NOMO-1 treated with dmso at 0.1 percent for 144 hours (cell line): ENCODE results near the gene PLAGL2.
"Not testable (repeated sequence)": the region's sequence is repeated elsewhere in the genome, so short reads cannot be mapped to it uniquely, and the experiment has no call there.

ENCODE experiments used
- DNase-seq: peaks from one replicate; lab custom pipeline; 2025; ENCODE audit not compliant: unreplicated experiment; lab: John Stamatoyannopoulos, UW

PLAGL2 gene

DNA sequence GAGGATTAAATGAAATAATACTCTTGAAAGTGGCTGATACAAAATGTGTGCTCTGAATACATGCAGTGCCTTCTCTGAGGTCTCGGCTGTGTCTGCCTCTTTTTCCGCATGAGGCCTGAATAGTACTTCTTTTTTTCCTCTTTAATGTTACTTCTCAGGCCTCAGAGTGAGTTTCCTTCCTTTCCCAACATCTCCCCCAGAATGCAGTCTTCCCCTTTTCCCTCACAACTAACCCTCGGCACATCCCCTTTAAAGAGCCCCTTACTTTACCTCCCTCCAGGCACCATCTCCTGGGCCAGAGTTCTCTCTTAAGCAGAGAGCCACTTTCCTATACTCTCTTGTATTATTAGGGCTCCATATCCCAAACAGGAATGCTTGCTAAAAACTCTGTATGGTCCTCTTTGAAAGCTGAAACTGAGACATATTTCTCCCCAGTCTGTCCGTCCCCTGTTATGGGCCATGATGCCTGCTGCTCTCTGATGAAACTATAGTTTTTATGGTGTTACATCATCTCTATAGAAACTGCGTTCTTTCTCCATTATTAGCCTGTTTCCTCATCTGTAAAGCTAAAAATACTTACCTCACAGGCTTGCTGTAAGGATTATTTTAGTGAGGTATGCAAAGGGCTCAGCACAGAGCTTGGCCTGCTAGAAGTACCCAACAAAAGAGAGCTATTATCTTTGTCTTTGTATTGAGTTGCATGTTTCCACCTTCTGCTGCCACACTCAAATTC lies 2.3 kb downstream of the PLAGL2 start:
- DNase-seq = peak; percentile 60

GRCh38 chr20:32204205-32205109 lies 3.1 kb downstream of the PLAGL2 start:
- no peak for DNase-seq

DNA sequence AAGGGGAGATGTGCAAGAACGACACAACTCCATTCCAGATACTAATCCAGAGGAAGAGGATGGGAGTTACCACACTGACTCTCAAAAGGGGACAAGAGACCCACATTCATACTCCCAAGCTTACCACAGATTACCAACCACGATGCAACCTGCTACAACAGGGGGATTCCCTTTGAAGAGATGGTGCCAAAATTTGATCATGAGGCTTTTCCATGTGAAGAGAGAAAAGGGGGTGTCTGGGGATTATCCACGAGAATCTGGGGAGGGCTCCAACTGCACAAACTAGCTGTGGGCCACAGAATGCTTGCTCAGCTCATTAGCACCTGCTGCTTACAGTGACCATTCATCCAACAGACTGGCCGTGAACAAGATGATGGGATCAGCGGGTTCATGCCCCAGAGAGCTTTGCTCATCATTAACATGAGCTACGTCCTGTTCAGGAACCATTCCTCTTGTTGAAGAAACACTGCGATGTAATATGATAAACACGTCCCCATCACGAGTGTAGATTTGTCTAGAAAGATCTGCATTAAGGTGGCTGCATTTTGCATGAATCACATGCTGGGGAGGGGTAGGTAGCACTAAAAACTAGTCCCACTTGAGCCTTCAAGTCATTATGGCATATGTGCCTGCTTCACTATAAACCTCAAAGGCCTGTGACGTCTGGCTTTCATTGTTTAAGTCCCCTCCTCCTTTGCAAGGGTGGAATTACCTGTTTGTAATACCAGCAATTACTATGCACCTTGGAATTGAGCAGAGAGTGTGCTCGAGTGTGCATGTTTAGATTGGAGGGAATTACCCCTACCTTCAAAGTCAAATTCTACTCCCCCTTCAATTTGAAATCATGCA lies 4.0 kb downstream of the PLAGL2 start:
- no peak for DNase-seq

- DNase-seq = no peak
Observed at GRCh38 chr20:32201977-32202363, 5.6 kb downstream of the PLAGL2 start.

DNA sequence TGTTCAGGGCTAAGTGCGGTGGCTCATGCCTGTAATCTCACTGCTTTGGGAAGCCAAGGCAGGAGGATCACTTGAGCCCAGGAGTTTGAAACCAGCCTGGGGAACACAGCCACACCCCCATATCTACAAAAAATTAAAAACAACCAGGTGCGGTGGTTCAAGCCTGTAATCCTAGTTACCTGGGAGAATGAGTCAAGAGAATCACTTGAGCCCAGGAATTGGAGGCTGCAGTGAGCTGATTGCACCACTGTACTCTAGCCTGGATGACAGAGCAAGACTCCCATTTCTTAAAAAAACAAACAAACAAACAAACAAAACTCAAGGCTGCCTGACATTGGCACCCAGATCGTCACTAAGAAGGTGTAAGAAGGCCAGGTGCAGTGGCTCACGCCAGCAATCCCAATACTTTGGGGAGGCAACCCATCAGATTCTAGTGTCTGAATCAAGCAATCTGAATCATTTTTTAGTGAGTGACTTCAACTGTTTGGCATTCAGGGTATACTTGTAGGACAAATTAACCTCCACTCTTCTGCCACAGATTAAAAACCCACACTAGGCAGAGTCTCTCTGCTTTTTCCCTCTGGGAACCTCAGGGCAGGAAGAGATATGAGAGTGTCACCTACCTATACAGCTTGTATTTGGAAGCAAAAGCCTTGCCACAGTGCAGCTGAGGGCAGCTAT lies 6.1 kb downstream of the PLAGL2 start:
- DNase-seq = no peak

DNA sequence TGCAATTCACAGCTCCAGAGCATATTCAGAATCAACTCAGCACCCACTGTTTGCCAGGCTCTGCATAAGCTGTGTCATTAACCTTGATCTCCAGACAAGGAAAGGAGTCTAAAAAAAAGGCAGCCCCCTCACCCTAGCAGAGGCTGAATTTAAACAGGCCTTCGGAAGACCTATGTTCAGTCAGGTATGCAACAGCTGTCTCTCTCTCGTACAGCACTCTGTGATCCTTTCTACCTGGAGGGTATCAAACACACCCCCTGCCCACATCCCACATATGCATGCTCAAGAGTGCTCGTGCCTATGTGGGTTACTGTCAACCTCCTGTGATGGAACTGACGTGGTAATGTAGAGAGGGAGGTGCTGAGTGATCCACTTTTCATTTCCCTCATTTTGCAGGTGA lies 8.5 kb downstream of the PLAGL2 start:
- no peak for DNase-seq

- DNase-seq = not testable (repeated sequence)
Observed at GRCh38 chr20:32197136-32197535, 10.4 kb downstream of the PLAGL2 start.

DNA sequence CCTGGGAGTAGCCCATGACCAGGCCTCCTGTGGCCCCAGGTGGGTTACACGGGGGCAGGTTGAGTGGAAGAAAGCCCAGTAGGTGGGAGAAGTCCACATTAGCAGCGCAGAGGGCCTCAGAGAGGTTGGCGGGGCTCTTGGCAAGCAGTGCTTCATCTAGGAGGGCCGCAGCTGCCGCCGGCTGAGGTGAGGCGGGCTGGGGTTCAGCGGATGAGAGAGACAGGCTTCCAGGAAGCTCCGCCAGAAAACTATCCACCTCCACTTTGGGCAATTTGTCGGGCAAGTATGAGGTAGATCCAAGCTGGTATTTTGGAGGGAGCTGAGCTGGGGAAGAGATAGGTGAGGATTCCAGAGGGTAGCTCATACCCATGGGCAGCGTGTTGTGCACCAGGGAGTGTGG lies 10.9 kb downstream of the PLAGL2 start:
- not testable (repeated sequence) for DNase-seq

- no peak for DNase-seq
Observed at GRCh38 chr20:32195581-32195980, 12.0 kb downstream of the PLAGL2 start.

- no peak for DNase-seq
Observed at GRCh38 chr20:32193996-32194395, 13.5 kb downstream of the PLAGL2 start.

- DNase-seq = not testable (repeated sequence)
Observed at GRCh38 chr20:32193336-32193735, 14.2 kb downstream of the PLAGL2 start.

DNA sequence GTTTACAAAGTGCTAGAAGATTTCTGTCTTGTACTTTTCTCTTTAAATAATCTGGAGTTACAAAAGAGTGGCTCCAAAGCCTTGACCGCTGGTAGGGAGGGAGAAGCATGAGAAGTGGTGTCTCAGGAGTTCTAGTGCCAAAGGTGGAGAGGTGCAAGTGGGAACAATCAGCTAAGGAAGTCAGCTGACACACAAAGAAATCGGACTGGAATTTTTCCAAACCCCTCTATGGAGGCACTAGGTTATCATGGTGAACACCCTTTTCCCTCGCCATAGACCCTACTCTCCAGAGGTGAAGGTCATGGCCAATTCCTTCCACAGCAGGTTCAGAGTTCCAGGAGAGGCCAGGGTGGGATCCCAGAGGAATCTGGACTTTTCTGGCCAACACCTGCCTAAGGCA lies 14.8 kb downstream of the PLAGL2 start:
- DNase-seq = no peak

- no peak for DNase-seq
Observed at GRCh38 chr20:32191873-32192272, 15.7 kb downstream of the PLAGL2 start.

DNA sequence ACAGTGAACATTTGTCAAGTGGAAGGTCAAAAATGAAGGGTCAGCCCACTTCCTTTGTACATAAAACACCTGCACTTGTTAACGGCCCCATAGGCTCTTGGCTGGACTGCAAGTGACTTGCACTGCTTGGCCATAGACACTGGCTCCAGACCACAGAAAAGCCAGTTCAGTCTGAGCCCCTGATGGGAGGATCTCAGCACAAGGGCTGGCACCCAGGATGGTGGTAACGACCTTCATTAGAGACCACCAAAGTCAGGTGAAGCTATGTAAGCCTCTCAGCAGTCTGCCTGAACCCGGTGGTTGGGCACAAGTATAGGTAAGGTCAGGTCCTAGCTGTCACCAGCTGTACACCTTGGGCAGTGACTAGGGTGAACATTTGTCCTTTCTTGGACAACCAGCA lies 16.1 kb downstream of the PLAGL2 start:
- no peak for DNase-seq

- no peak for DNase-seq
Observed at GRCh38 chr20:32190616-32191415, 16.7 kb downstream of the PLAGL2 start.

DNA sequence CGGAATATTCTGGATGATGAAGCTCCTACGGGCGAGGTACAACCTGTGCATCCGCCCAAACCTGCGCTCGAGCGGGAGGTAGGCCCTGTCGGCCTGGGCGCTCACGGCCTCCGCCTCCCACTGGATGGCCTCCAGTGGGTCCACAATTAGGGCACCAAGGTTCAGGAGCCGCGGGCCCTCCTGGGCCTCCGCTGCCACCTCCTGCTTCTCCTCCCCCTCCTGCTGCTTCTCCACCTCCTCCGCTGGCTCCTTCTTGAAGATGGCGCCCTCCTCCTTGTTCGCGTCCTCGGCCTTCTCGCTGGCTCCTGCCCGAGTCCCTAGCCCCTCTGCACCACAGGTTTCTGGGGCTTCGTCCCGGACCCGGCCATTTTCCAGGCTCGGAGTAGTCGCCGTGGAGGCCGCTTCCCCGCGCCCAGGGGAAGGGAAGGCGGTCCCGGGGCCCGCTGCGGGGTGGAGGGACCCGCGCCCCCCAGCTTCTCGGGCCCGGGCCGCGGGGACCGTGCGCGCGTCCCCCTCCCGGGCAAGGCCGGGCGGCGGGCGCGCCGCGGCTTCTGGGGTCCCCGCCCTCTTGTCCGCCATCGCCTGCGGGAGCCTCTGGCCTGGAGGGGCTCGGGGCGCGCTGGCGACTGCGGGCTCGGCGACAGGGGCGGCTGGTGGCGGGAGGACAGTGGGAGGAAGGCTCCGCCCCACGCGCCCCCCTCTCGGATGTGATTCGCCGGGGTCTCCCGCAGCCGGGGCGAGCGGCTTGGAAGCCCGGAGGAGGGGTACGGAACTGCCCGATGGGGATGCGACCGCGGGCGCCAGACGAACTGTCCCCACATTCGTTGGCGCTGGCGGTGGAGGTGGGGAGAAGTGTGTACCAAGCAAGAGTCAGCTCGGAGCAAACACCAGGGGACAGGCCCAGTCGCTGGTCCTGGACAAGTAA lies 17.6 kb downstream of the PLAGL2 start:
- no peak for DNase-seq

DNA sequence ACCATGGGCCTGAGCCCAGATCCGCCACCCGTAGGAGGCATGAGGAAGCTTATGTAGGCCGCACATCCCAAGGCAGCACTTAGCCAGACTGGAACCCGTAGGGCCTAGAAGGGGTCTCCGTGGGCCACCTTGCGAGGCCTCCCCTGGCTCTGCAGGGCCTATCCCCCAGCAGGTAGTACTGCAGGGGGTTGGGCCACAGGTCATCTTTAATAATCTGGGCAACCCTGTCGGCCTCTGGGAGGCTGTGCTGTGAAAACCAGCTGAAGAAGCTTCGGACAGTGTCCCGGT lies 18.5 kb downstream of the PLAGL2 start:
- DNase-seq = no peak

GRCh38 chr20:32188376-32189122 lies 19.0 kb downstream of the PLAGL2 start:
- DNase-seq = no peak
